Measurements from ENCODE around the gene GRM8.
"Not testable (repeated sequence)": the region's sequence is repeated elsewhere in the genome, so short reads cannot be mapped to it uniquely, and the experiment has no call there.

GRM8 gene

GRCh38 chr7:127021857-127022256 is 230.9 kb downstream of the GRM8 start:
- FAIRE-seq: no peak

GRCh38 chr7:127021019-127021738 is 231.6 kb downstream of the GRM8 start:
- no peak for FAIRE-seq

GRCh38 chr7:127018889-127019288 is 233.9 kb downstream of the GRM8 start:
- peak; percentile 43 for FAIRE-seq

GRCh38 chr7:127017196-127017595 is 235.5 kb downstream of the GRM8 start:
- no peak for FAIRE-seq

GRCh38 chr7:127000725-127001124 is 252.0 kb downstream of the GRM8 start:
- no peak for FAIRE-seq

GRCh38 chr7:126996659-126997058 is 256.1 kb downstream of the GRM8 start:
- FAIRE-seq: no peak

GRCh38 chr7:126993626-126994213 is 259.0 kb downstream of the GRM8 start:
- no peak for FAIRE-seq

- FAIRE-seq: no peak
Observed at GRCh38 chr7:126988022-126988421, 264.7 kb downstream of the GRM8 start.

- FAIRE-seq: no peak
Observed at GRCh38 chr7:126979722-126980121, 273.0 kb downstream of the GRM8 start.

- no peak for FAIRE-seq
Observed at GRCh38 chr7:126978865-126979264, 273.9 kb downstream of the GRM8 start.

GRCh38 chr7:126973066-126973465 is 279.7 kb downstream of the GRM8 start:
- no peak for FAIRE-seq

- no peak for FAIRE-seq
Observed at GRCh38 chr7:126972571-126972970, 280.2 kb downstream of the GRM8 start.

GRCh38 chr7:126959649-126960048 is 293.1 kb downstream of the GRM8 start:
- no peak for FAIRE-seq

- FAIRE-seq: no peak
Observed at GRCh38 chr7:126958367-126958766, 294.4 kb downstream of the GRM8 start.

- no peak for FAIRE-seq
Observed at GRCh38 chr7:126957443-126957842, 295.3 kb downstream of the GRM8 start.

GRCh38 chr7:126953461-126953860 is 299.3 kb downstream of the GRM8 start:
- FAIRE-seq: no peak

- no peak for FAIRE-seq
Observed at GRCh38 chr7:126948664-126949063, 304.1 kb downstream of the GRM8 start.

- no peak for FAIRE-seq
Observed at GRCh38 chr7:126940723-126941307, 311.9 kb downstream of the GRM8 start.

- no peak for FAIRE-seq
Observed at GRCh38 chr7:126937171-126937570, 315.6 kb downstream of the GRM8 start.

- FAIRE-seq: no peak
Observed at GRCh38 chr7:126931581-126931980, 321.2 kb downstream of the GRM8 start.

GRCh38 chr7:126930166-126930565 is 322.6 kb downstream of the GRM8 start:
- no peak for FAIRE-seq

- no peak for FAIRE-seq
Observed at GRCh38 chr7:126924477-126924876, 328.3 kb downstream of the GRM8 start.

- not testable (repeated sequence) for FAIRE-seq
Observed at GRCh38 chr7:126911627-126912026, 341.1 kb downstream of the GRM8 start.

GRCh38 chr7:126908564-126908963 is 344.2 kb downstream of the GRM8 start:
- FAIRE-seq: not testable (repeated sequence)
